KOPT-K1 (cell line): ENCODE measurements around the gene HSPA1L.

ENCODE experiments used
- H3K27ac ChIP-seq: fragments of 200-600 bp; sonication (generic); 2 replicates; pipeline ENCODE4 v1.5.1; 2016; ENCODE audit warnings: antibody characterized with exemption, mild to moderate bottlenecking, low read depth, low read length; ENCODE audit not compliant: poor library complexity, severe bottlenecking
- H3K36me3 ChIP-seq: fragments of 200-600 bp; sonication (generic); 2 replicates; pipeline ENCODE4 v1.5.1; 2017; ENCODE audit warnings: antibody characterized with exemption, mild to moderate bottlenecking, low read length, moderate library complexity; ENCODE audit not compliant: insufficient read depth
- H3K9me3 ChIP-seq: fragments of 200-600 bp; sonication (generic); 2 replicates; pipeline ENCODE4 v1.5.1; 2017; ENCODE audit warnings: antibody characterized with exemption, low read length, mild to moderate bottlenecking; ENCODE audit not compliant: insufficient read depth, poor library complexity, severe bottlenecking

The HSPA1L gene

DNA sequence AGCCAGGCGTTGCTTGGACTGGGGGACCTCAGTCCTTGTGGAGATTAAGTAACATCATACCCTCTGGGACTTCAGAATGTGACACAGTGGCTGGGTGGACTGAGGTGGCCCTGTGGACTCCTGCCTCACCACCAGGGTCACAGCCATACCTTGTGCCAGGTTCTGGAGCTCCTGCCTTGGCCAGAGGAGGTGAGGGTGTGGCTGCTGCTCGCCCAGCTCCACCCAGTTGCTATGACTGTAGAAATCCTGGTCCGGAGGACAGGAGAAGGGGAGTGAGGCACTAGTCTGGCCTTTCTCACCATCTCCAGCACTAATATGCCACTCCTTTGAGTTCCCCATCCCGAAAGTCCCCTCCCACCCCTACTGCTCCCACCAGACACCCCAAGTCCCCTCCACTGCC lies 39.9 kb downstream of the HSPA1L start:
- Histone ChIP-seq H3K27ac (no peak overlapping the region), H3K36me3 (peaks cover 29% of the 10 kb centered on the region), H3K9me3 (no peaks in the 10 kb centered on the region)

DNA sequence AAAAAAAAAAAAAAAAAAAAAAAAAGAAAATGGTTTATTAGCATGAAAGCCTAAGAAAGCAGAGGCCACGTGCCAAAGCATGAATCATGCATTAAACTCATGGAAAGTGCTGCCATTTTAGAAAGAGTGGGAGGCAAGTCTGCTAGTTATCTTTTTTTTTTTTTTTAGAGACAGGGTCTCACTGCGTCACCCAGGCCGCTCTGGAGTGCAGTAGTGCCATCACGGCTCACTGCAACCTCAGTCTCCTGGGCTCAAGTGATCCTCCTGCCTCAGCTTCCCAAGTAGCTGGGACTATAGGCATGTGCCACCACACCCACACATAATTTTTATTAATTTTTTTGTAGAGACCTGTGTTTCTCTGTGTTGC lies 43.1 kb downstream of the HSPA1L start:
- no peaks in the 10 kb centered on the region for H3K36me3 ChIP-seq
- no peak overlapping the region for H3K27ac ChIP-seq
- no peaks in the 10 kb centered on the region for H3K9me3 ChIP-seq

DNA sequence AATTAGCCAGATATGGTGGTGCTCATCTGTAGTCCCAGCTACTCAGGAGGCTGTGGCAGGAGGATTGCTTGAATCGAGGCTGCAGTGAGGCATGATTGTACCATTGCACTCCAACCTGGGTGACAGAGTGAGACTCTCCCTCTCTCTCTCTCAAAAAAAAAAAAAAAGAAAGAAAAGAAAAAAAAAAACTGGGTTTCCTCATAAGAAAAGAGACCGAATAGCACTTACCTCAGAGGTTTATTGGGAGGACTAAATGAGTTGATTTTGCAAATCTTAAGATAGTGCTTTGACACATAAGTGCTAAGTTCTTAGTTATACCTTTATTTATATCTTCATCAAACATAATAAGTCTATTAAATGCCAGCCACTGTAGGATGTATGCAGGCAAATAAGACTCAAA lies 44.2 kb downstream of the HSPA1L start:
- Histone ChIP-seq H3K9me3 (no peaks in the 10 kb centered on the region), H3K27ac (no peak overlapping the region), H3K36me3 (0 out of 2 replicates have a peak, but pooled peaks cover 2% of the 10 kb centered on the region)

DNA sequence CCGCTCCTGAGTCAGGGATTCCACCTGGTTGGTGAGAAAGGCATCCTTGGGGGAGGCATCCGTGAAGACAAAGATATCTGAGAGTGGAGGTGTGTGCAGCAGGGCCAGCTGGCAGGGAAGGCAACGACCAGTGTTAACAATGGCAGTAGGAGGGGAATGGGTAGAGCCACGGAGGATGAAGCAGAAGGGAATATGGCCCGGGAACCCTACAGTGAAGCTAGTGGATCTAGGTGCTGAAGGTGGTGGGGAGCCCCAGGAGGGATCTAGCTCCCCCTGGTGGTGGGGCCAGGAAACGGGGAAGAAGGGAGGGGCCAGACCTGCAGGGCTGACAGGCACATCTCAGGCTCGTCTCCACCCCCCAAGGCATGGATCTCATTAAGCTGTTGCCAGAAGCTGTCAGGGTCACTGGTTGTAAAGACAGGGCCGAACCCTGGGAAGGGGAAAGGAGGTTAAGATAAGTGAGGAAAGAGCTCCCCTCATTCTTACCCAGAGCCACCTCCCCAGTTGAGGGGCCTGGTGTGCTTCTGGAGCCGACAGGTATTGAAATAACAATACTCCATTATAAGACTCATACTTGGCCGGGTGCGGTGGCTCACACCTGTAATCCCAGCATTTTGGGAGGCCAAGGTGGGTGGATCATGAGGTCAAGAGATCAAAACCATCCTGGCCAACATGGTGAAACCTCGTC lies 45.3 kb downstream of the HSPA1L start:
- H3K27ac ChIP-seq = no peak overlapping the region
- no peaks in the 10 kb centered on the region for H3K9me3 ChIP-seq
- 0 out of 2 replicates have a peak, but pooled peaks cover 10% of the 10 kb centered on the region for H3K36me3 ChIP-seq

DNA sequence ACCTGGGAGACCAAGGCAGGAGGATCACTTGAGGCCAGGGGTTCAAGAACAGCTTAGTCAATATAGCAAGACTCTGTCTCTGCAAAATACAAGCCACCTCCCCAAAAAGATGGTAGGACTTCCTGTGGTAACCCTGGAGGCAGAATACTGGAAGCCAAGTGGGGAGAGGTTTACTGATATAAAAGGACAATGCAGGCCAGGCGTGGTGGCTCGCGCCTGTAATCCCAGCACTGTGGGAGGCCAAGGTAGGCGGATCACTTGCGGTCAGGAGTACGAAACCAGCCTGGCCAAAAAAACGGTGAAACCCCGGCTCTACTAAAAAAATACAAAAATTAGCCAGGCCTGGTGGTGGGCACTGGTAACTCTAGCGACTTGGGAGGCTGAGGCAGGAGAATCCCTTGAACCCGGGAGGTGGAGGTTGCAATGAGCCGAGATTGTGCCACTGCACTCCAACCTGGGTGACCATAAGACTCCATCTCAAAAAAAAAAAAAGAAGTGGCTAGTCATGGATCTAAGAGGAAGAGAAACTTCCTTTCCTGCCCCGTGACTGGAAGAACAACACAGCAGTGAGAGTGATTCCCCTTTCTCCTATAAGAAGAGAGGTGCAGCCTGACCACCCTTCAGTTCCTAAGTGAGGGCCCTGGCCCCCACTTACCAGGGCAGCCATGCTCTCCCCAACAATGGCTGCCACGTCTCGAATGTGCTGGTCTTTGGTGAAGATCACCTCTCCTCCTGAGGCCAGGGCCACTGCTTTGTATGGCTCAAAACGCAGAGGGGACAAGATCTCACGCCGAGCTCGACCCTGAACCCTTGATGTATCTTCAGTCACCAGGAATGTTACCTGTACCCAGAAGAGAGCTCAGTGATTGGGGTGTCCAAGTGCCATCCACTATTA lies 46.5 kb downstream of the HSPA1L start:
- Histone ChIP-seq H3K27ac (no peak overlapping the region), H3K9me3 (no peaks in the 10 kb centered on the region), H3K36me3 (peaks cover 22% of the 10 kb centered on the region)

DNA sequence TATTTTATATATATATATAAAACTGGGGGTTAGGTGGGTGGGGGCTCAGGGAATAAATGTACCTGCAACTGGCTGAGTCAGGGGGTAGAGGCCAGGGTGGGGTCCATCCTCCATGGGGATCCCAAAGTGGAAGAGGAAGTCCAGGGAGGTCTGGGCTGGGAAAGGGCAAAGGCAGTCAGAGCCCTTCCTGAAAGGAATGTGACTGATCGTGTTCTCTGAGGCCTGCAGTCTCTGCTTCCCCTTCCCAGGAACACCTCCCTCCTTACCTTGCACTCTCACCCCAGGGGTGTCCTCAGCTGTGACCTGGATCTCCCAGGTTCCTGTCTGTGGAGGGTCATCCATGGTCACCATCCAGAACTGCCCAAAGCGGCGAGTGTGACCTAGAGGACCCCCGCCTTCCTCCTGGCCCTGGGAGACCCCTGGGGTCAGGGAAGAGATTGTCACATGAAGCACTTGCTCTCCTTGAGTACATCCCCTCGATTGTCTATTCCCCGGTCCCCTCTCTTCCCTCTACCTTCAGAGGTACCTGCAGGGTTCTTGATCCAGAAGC lies 47.9 kb downstream of the HSPA1L start:
- Histone ChIP-seq H3K9me3 (no peaks in the 10 kb centered on the region), H3K27ac (no peak overlapping the region), H3K36me3 (peaks cover 37% of the 10 kb centered on the region)

DNA sequence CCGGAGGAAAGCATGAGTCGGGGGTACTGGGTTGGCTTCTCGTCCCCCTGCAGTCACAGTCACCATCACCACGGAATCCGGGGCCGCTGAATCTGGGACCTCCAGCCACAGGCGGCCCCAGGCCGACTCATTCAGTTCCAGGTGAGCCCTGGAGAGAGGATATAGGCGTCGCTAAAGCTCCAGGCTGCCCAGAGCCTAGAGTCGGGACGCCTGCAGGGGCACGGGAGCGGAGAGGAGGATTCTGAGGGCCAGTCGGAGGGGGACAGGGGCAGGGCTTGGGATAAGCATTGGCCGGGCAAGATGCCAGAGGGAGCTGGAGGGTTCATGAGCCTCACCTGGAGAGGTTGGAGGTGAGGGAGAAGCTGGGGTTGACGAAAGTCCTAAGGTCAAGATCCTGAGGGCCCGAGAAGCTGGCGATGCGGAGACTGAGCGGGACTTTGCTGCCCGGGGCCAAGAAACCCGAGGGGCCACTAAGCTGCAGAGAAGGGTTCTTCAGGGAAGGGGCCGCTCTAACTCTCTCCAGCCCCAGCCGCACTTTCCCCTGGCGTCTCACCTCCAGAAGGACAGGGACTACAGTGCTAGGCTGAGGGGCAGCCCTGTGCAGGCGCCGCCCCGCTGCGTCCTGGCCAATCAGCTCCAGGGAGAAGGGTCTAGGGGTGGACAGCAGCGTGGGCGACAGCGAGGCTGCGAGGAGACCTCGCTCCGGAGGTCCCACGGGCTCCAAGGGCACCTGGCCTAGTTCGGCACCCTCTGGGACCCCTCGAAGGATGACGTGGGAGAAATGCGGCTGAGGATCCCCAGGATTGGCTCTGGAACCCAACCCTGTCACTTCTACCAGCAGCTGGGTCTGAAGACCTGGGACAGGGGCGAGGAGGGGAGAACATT lies 48.9 kb downstream of the HSPA1L start:
- no peak overlapping the region for H3K27ac ChIP-seq

DNA sequence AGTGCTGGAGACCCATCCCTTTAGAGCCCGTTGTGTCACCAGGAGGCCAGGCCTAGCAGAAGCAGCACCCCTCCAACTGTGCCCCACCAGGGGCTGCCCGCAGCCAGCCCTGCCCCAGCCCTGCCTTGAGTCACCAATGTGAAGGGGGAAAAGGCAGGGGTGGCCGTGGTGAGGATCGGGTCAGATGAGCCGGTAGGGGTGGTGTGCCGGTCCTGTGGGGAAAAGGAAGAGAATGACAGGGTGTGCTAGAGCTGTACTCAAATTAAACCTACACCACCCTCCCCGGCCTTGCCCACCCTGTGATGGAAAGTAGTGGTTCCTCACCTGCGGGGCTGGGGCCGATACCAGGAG lies 49.5 kb downstream of the HSPA1L start:
- Histone ChIP-seq H3K36me3 (peaks cover 53% of the 10 kb centered on the region), H3K27ac (no peak overlapping the region), H3K9me3 (no peaks in the 10 kb centered on the region)

More for the DNA sequence above, 48.9 kb downstream of the HSPA1L start:
- no peaks in the 10 kb centered on the region for H3K9me3 ChIP-seq
- H3K36me3 ChIP-seq = peaks cover 47% of the 10 kb centered on the region

DNA sequence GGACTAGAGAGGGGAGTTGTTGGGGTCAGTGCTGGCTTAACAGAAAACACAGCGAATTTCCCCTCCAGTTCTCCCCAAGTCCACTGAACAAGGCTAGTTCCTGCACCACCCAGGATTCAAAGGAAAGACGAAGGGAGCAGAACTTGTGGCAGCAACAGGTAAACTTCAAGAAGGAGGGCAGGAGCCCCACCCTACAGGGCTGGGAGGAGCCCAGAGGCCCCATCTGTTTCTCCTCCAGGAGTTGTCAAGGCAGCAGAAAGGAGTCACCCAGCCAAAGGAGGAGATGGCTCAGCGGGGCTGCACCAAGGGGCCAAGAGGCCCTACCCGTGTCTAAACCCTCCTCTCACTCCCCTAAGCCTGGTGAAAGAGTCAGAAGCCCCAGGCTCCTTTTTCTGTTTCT lies 50.9 kb downstream of the HSPA1L start:
- Histone ChIP-seq H3K9me3 (no peaks in the 10 kb centered on the region), H3K36me3 (peaks cover 66% of the 10 kb centered on the region), H3K27ac (no peak overlapping the region)

DNA sequence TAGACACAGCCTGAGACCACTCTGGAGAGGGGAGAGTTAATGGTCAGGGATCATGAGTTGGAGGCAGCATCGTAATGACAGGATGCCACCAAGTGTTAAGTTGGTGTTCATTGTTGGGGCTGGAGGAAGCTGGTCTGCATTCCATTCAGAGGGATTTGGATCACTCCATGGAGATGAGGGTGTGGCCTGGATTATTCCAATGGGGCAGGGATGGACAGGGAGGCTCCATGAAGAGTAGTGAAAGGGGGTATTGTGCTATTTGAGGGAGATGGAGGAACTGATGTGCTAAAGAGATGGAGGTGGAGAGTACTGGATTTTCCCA lies 51.5 kb downstream of the HSPA1L start:
- Histone ChIP-seq H3K9me3 (no peaks in the 10 kb centered on the region), H3K27ac (no peak overlapping the region), H3K36me3 (peaks cover 72% of the 10 kb centered on the region)

DNA sequence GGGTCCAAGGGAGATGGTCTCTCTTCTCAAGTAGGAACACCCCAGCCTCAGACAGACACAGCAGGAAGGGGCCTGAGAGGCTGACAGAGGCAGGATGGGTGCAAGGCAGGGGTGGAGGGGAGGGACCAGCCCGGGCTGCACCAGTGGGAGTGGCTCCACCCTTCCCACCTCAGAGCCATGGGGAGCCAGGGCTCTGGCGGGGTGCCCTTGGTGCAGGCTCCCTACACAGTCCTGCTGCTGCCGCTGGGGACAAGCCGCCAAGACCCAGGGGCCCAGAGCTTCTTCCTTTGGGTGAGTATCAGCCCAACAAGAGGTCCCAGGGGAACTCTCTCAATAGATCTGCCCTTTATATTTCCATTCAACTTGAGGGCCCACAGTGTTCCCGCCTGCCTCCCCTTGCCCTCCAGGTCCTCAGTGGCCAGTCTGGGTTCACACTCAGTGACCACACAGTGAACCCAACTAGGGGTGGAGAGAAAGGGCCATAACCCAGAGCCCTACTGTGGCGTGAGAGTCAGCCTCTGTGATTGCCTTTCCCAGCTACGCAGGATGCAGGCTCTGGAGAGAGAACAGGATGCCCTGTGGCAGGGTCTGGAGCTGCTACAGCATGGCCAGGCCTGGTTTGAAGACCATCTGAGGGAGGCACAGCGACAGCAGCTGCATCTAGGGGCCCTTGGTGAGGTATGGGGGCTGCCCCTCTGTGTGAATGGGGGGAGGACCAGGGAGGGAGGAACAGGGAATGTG lies 52.0 kb downstream of the HSPA1L start:
- H3K9me3 ChIP-seq = no peaks in the 10 kb centered on the region
- peaks cover 78% of the 10 kb centered on the region for H3K36me3 ChIP-seq
- H3K27ac ChIP-seq = no peak overlapping the region

DNA sequence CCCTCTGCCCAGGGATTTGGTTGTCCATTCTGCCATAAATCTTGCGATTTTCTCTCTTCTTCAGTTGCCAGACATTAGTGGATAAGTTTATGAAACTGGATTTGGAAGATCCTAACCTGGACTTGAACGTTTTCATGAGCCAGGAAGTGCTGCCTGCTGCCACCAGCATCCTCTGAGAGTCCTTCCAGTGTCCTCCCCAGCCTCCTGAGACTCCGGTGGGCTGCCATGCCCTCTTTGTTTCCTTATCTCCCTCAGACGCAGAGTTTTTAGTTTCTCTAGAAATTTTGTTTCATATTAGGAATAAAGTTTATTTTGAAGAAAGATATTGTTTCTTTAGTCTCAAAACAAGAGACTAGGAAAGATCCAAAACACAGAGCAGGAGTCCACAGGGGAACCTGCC lies 52.7 kb downstream of the HSPA1L start, which contains the start of gene SAPCD1:
TSS of gene SAPCD1 (plus strand) at position 301 of the 400 bp plus-strand sequence. CDS start 399 bp downstream, outside the sequence.
- Histone ChIP-seq H3K9me3 (no peaks in the 10 kb centered on the region), H3K27ac (no peak within 1 kb of the TSS), H3K36me3 (peaks cover 83% of the 10 kb centered on the region)

DNA sequence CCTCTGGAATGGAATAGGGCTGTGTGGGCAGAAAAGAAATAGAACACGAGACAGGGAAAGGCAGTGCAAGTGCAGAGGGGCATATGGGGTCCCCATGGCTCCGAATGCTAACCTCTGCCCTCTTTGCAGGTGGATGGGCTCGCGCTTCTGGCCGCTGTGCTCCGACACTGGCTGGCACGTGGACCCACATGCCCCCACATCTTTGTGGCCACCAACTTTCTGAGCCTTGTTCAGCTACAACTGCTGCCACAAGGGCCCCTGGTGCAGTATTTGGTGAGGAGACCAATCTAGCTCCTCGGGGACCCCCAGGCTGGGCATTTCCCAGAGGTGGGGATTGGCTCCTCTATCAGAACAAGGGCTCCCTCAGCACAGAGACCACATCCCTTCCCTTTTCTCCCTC lies 53.7 kb downstream of the HSPA1L start:
- H3K36me3 ChIP-seq = peaks cover 83% of the 10 kb centered on the region
- H3K9me3 ChIP-seq = no peaks in the 10 kb centered on the region
- no peak overlapping the region for H3K27ac ChIP-seq

DNA sequence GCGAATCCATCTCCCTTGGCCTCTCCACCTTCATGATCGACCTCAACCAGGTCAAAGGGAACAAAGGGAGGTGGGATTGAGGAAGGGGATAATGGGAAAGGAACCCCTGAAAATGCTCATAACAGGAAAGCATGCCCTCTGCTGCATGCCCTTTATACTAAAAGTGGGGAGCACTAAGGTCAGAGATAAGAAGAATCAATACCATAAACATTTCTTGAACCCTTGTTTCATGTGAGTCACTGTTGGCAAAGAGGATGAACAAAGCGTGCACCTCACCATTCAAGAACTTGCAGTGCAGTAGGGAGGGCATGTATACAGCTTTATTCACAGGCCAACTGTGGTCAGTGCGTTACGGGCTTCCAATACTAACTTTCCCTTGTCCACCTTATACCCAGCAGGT lies 54.3 kb downstream of the HSPA1L start:
- no peak overlapping the region for H3K27ac ChIP-seq
- no peaks in the 10 kb centered on the region for H3K9me3 ChIP-seq
- peaks cover 79% of the 10 kb centered on the region for H3K36me3 ChIP-seq
